ENCODE data around the gene HBE1. TPM values are rescaled to one million over a fixed set of nuclear protein-coding genes. Genes with fewer than 3 reads are reported as not detected.

The HBE1 gene
- total and polyA plus RNA-seq, 10 of the 15 experiments (the other 5 are each of a cell fraction or from before 2014, with no cell fraction given), result 0.13 to 2.7 (median 0.62) TPM; not detected in 5

- Histone ChIP-seq H3K36me3 (ENCODE audit: control insufficient read depth in 2 of 2, insufficient read depth in 2 of 2, low read length in 1 of 2) (no peaks in the 10 kb centered on the region), H4K20me1 (ENCODE audit: control insufficient read depth, insufficient read depth) (no peaks in the 10 kb centered on the region), H3K27me3 (replicated peaks in 1 of 2; ENCODE audit: control insufficient read depth in 2 of 2, insufficient read depth in 2 of 2, low read length in 1 of 2) (no peaks in the 10 kb centered on the region), H3K27ac (ENCODE audit: control insufficient read depth, insufficient read depth) (no peak overlapping the region), H3K4me1 (ENCODE audit: control insufficient read depth, insufficient read depth, low read length) (no peaks in the 10 kb centered on the region; the same call in 1 of the 2 replicates), H3K4me3 (no peak overlapping the region), H3K9ac (ENCODE audit: control insufficient read depth, insufficient read depth, low read length) (no peak overlapping the region), H3K79me2 (ENCODE audit: control insufficient read depth, insufficient read depth, low read length) (no peaks in the 10 kb centered on the region), H3K9me3 (replicated peaks; ENCODE audit: control insufficient read depth, insufficient read depth, low read length) (no peaks in the 10 kb centered on the region), H3K4me2 (ENCODE audit: control insufficient read depth, insufficient read depth) (no peak overlapping the region), H2AFZ (ENCODE audit: control insufficient read depth, low read depth, low read length) (no peak overlapping the region)
- POLR2A ChIA-PET, result no interaction called here
- ATAC-seq (no peak), DNase-seq (ENCODE audit: low read depth, low spot score) (no peak), FAIRE-seq (no peak)
- no TSS peak for BruUV-seq (replicated peaks)
- CTCF ChIA-PET, result no interaction called here
- in situ Hi-C loops (cut with MboI), result no loop called here
- 43% methylated on average over 5 of the region's 5 CpGs for WGBS (ENCODE audit: insufficient coverage, insufficient replicate concordance, low lambda C conversion rate, missing lambda C conversion rate)
- intact Hi-C loops (cut with micrococcal nuclease; ENCODE audit: unreplicated experiment), result no loop called here
- RAD21 ChIA-PET (ENCODE audit: unreplicated experiment), result no interaction called here
- SMC1A ChIA-PET (ENCODE audit: uncharacterized antibody, unreplicated experiment), result no interaction called here
- TF ChIP-seq BRCA1 (IDR thresholded peaks at IDR 0.05; ENCODE audit: low read depth, low read length) (no peak), RAD21 (IDR thresholded peaks at IDR 0.05; ENCODE audit: insufficient read depth, low read depth, low read length) (no peak), BCL3 (IDR thresholded peaks at IDR 0.05; ENCODE audit: borderline replicate concordance, insufficient read depth, low read depth, low read length, poor library complexity, severe bottlenecking) (no peak), CBFB (IDR thresholded peaks at IDR 0.05; ENCODE audit: low read depth) (no peak), USF1 (IDR thresholded peaks at IDR 0.05; ENCODE audit: borderline replicate concordance, extremely low read length, insufficient read depth, low read depth, low read length) (no peak), HCFC1 (IDR thresholded peaks at IDR 0.05; ENCODE audit: low read length) (no peak), NR2C1 (IDR thresholded peaks at IDR 0.05) (no peak), EED (IDR thresholded peaks at IDR 0.05; ENCODE audit: low read depth) (no peak), JUND (IDR thresholded peaks at IDR 0.05; ENCODE audit: low read depth, low read length) (no peak), POLR2AphosphoS5 (IDR thresholded peaks at IDR 0.05; ENCODE audit: low read length) (no peak), SP1 (IDR thresholded peaks at IDR 0.05; ENCODE audit: low read depth, low read length) (no peak), RCOR1 (conservative IDR thresholded peaks at IDR 0.05; ENCODE audit: low read depth, low read length) (no peak), MAX (IDR thresholded peaks at IDR 0.05; ENCODE audit: low read depth, low read length) (no peak), ZBTB33 (IDR thresholded peaks at IDR 0.05) (no peak), ZNF687 (IDR thresholded peaks at IDR 0.05) (no peak), SIN3A (IDR thresholded peaks at IDR 0.05; ENCODE audit: low read depth, low read length) (no peak), HDAC2 (IDR thresholded peaks at IDR 0.05) (no peak)
These were observed 34.2 kb downstream of the HBE1 start for GRCh38 chr11:5235364-5236095.
